ENCODE results near the gene PRKCB.
"Not testable (repeated sequence)": the region's sequence is repeated elsewhere in the genome, so short reads cannot be mapped to it uniquely, and the experiment has no call there.

Gene PRKCB

DNA sequence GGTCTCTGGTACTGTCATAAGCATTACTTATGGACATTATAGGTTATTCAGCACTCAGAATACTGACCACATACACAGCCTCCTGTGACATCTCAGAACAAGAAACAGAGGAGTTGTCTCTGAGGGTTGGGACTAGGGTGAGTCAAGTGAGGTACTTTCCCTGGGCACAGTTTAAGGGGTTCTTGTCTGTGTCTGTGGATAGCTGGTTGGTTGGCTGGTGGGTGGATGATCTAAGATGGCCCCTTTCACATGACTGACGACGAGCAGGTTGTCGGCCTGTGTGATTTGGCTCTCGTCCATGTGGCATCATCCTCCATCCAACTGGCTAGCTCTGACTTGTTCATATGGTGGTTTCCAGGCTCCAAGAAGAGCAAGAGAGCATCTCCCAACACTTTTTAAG is 163.9 kb downstream of the PRKCB start:
- H3K27ac Mint-ChIP-seq: no peak overlapping the region
- peaks cover 10% of the 10 kb centered on the region for H3K36me3 Mint-ChIP-seq
- H3K4me1 Mint-ChIP-seq: peaks cover 25% of the 10 kb centered on the region
- no peak overlapping the region for H3K4me3 Mint-ChIP-seq
- no peaks in the 10 kb centered on the region for H3K27me3 Mint-ChIP-seq
- H3K9me3 Mint-ChIP-seq: no peaks in the 10 kb centered on the region

DNA sequence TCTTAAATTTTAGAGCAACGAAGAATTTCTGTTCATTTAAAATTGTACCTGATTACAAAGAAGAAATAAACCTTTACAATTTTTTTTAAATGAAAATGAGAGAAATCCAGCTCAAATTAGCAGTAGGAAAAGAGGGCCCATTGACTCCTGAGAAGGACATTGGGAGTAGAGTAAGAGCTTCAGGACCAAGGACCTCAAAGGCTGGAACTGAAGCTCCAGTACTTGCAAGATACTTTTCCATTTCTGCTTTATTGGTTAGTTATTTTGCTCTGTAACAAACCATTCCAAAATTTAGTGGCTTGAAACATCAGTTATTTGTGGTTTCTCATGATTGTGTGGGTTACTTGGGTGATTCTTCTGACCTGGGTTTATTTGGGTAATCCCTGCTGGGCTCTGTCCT is 165.9 kb downstream of the PRKCB start:
- no peak overlapping the region for H3K27ac Mint-ChIP-seq
- peaks cover 10% of the 10 kb centered on the region for H3K36me3 Mint-ChIP-seq
- H3K27me3 Mint-ChIP-seq: no peaks in the 10 kb centered on the region
- H3K9me3 Mint-ChIP-seq: no peaks in the 10 kb centered on the region
- H3K4me3 Mint-ChIP-seq: no peak overlapping the region
- peaks cover 40% of the 10 kb centered on the region for H3K4me1 Mint-ChIP-seq

DNA sequence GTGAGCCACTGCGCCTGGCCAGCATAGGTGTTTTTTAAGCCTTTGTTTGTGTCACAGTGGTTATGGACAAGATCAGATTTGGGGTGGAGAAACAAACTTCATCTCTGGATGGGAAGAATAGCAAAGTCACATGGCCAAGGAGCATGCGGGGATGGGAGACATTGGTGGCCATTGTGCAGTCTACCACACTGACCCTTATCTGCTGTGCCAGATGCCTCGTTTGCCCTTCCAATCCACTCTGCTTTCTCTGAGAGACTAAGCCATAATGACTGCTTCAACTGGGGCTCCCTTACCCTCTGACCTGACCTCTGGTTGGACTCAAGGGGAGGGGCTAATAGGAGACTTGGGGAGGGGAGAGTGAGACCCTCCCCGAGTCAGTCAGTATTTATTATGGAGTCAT is 166.8 kb downstream of the PRKCB start:
- H3K27ac Mint-ChIP-seq: no peak overlapping the region

DNA sequence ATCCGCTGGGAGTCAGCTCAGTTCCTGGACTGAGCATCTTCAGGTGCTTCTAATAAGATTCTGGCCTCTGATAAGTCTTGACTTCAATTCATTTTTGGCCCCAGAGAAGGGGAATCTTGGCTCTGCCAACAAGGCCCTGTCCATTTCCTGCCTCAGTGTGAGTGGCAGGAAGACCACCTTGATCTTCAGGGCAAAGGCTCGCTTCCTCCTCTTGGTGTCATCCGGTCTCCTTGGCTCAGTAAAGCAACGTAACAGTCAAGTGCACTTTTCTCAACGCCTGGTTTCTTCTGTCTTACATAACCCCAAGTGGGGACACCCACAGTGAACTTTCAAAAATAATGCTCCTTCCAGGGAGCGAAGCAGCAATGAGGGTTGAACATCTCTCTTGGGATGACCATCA is 169.8 kb downstream of the PRKCB start:
- Mint-ChIP-seq H3K27me3 (no peaks in the 10 kb centered on the region), H3K4me1 (peaks cover 48% of the 10 kb centered on the region), H3K9me3 (no peaks in the 10 kb centered on the region), H3K27ac (peak overlapping the region; percentile 90), H3K4me3 (no peak overlapping the region), H3K36me3 (peaks cover 10% of the 10 kb centered on the region)

More for the DNA sequence above, 166.8 kb downstream of the PRKCB start:
- H3K4me3 Mint-ChIP-seq: no peak overlapping the region
- peaks cover 47% of the 10 kb centered on the region for H3K4me1 Mint-ChIP-seq
- no peaks in the 10 kb centered on the region for H3K27me3 Mint-ChIP-seq
- no peaks in the 10 kb centered on the region for H3K9me3 Mint-ChIP-seq
- peaks cover 10% of the 10 kb centered on the region for H3K36me3 Mint-ChIP-seq

DNA sequence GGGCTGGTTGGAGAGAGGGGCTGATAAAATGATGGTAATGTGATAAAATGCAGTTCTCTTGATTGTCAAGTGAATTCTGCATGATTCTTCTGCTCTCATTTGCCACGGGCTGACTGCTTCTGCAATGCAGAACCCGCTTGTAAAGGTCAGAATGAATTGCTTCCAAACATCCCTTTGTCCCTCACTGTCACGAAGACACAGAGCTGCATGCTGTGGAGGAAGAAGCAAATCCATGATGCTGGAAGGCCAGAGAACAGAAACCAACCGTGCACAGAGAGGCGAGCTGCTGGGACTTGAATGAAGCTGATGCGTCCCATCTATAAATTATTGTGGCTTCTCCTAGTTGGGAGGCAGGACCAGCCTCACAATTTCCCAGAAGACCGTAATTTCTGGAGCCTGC is 171.6 kb downstream of the PRKCB start:
- Mint-ChIP-seq H3K9me3 (no peaks in the 10 kb centered on the region), H3K4me3 (no peak overlapping the region), H3K27me3 (no peaks in the 10 kb centered on the region), H3K4me1 (peaks cover 50% of the 10 kb centered on the region), H3K36me3 (peaks cover 10% of the 10 kb centered on the region), H3K27ac (no peak overlapping the region)

DNA sequence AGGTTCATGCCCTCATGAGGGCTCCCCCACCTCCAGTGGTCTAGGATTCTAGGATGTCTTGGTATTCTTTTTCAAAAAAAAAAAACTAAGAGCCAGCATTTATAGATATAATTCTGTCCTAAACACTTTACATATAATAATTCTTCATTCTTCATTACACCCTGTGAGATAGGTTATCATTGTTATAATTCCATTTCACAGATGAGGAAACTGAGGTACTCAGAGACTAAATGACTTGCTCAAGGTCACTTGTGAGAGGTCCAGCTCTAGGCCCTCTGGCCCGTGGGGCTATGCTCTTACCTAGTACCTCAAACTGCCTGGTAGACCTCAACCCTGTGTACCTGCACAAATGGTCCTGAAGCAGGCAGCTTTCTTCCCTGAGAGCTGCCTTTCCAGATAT is 172.2 kb downstream of the PRKCB start:
- peaks cover 53% of the 10 kb centered on the region for H3K4me1 Mint-ChIP-seq
- no peaks in the 10 kb centered on the region for H3K27me3 Mint-ChIP-seq
- H3K9me3 Mint-ChIP-seq: no peaks in the 10 kb centered on the region
- H3K27ac Mint-ChIP-seq: no peak overlapping the region
- peaks cover 10% of the 10 kb centered on the region for H3K36me3 Mint-ChIP-seq
- no peak overlapping the region for H3K4me3 Mint-ChIP-seq

DNA sequence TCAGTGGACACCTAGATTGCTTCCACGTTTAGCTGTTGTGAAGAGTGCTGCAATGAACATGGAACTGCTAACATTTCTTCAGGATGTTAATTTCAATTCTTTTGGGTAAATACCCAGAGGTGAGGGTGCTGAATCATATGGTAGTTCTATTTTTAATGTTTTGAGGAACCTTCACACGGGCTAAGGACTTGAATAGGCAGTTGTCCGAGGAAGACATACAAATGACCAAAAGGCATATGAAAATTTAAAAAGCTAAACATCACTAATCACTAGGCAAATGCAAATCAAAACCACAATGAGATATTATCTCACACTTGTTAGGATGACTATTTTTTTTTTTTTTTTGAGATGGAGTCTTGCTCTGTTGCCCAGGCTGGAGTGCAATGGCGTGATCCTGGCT is 173.3 kb downstream of the PRKCB start:
- H3K4me3 Mint-ChIP-seq: no peak overlapping the region
- no peaks in the 10 kb centered on the region for H3K9me3 Mint-ChIP-seq
- H3K4me1 Mint-ChIP-seq: peaks cover 53% of the 10 kb centered on the region
- H3K27ac Mint-ChIP-seq: peak overlapping the region; percentile 61
- no peaks in the 10 kb centered on the region for H3K27me3 Mint-ChIP-seq
- H3K36me3 Mint-ChIP-seq: peaks cover 8% of the 10 kb centered on the region

DNA sequence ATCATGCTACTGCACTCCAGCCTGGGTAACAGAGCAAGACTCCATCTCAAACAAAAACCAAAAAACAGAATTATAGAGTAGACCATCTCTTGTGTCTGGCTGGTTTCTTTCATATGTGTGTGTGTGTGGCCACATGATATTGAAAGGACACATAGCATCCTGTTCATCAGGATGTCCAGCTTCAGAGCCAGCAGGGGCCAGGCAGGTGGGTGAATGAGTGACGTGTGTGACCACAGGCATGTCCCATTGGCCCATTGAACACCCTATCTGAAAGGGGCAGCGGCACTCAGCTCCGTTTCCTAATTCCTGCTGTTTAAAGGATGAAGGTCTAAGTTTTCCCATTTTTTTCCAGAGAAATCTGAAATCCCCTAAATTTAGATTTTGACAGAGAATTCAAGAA is 174.2 kb downstream of the PRKCB start:
- Mint-ChIP-seq H3K27ac (no peak overlapping the region), H3K36me3 (peaks cover 8% of the 10 kb centered on the region), H3K9me3 (no peaks in the 10 kb centered on the region), H3K27me3 (no peaks in the 10 kb centered on the region), H3K4me1 (peaks cover 60% of the 10 kb centered on the region), H3K4me3 (no peak overlapping the region)

DNA sequence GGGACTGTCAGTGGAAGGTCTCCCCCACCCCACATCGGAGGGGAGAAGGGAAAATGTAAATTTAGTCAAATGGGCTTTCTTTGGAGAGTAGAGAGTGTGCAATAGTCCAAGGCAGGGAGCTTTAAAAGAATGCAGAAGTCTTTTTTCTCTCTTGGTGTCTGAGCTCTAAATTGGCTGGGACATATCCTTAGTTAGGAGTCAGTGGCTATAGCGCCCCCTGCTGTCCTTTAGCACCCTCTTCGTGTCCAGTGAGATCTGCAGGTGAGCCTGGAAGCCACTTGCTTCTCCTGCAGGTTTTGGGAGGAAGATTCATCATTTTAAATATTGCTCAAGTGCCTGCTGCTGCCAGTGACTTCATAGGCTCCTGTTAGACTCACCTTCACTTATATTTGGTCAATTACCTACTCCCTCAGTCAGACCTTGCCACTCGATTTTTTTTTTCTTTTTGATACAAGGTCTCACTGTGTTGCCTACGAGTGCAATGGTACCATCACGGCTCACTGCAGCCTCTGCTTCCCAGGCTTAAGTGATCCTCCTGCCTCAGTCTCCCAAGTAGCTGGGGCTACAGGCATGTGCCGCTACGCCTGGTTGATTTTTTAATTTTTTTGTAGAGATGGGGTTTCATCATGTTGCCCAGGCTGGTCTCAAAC is 174.8 kb downstream of the PRKCB start:
- Mint-ChIP-seq H3K4me1 (peaks cover 62% of the 10 kb centered on the region), H3K4me3 (no peak overlapping the region), H3K36me3 (peaks cover 8% of the 10 kb centered on the region), H3K9me3 (no peaks in the 10 kb centered on the region), H3K27ac (no peak overlapping the region), H3K27me3 (no peaks in the 10 kb centered on the region)

DNA sequence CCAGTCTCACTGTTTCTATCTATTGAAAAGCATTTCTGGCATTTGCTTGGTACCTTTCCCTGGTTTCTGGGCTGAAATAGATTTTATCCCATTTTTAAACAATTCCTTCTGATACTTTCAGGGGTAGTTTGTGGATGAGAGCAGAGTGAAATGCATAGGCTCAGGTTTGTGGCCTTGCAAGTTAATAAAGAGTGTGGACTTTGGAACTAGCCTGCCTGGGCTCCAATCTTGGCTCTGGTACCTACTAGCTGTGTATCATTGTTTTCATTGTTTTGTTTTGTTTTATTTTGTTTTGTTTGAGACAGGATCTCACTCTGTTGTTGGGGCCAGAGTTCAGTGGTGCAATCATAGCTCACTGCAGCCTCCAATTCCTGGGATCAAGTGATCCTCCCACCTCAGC is 175.5 kb downstream of the PRKCB start:
- H3K4me1 Mint-ChIP-seq: peaks cover 60% of the 10 kb centered on the region

DNA sequence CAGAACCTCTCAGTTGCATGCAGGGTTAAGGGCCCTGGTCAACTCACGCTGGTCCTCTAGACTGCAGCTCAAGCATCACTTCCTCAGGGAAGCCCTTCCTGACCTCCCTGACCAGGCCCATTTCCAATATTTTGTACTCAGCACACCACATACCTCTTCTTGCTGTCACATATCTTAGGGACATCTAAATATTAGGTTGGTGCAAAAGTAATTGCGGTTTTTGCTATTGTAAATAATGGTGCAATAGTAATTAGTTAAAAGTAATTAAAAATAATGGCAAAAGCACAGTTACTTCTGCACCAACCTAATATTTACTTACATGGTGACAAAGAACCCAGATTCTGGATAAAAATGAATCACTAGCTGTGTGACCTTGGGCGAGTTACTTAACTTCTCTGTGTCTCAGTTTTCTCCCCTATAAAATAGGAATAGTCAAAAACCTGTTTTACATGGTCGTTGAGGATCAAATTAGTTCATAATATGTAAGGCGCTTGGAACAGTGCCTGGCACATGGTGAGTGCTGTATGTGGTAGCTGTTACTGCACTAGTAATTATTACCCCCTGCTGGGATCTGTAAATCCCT is 177.4 kb downstream of the PRKCB start:
- peaks cover 62% of the 10 kb centered on the region for H3K4me1 Mint-ChIP-seq
- no peak overlapping the region for H3K4me3 Mint-ChIP-seq
- H3K9me3 Mint-ChIP-seq: no peaks in the 10 kb centered on the region

More for the DNA sequence above, 175.5 kb downstream of the PRKCB start:
- Mint-ChIP-seq H3K36me3 (peaks cover 3% of the 10 kb centered on the region), H3K27me3 (no peaks in the 10 kb centered on the region), H3K27ac (no peak overlapping the region), H3K4me3 (no peak overlapping the region), H3K9me3 (no peaks in the 10 kb centered on the region)

DNA sequence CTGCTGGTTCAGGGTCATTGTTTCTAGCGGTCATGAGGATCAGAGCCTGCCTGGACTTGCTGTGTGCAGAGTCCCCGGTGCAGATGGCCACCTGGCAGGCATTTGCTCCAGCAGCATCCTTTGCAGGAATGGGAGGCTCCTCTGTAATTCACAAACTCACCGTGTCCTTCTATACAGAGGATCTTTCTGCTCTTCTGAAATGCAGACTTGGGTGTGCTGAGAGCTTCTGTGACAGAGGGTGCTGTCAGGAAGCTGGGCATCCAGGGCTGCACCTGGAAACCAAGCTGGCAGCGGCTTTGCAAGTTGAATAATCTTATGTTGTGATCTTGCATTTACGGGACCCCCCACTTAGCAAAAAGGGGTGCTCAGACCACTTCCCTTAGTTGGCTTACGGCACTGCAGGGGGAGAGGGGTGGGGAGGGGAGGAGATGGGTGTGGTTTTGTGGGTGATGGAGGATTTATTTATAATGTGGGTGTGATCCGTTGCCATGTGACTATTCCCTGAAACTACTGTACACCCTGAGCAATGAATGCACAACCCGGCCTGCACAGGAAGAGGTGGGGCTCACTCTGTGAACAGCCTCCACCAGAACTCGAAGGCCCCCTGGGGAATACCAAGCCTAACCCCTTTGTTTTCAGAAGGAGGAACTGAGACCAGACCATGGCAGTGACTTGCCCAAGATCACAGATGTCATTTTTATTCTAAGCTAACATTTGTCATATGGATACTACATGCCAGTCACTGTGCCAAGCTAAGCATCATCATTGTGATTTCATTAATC is 178.3 kb downstream of the PRKCB start:
- H3K4me1 Mint-ChIP-seq: peaks cover 58% of the 10 kb centered on the region
- no peaks in the 10 kb centered on the region for H3K9me3 Mint-ChIP-seq
- no peaks in the 10 kb centered on the region for H3K27me3 Mint-ChIP-seq
- H3K36me3 Mint-ChIP-seq: no peaks in the 10 kb centered on the region
- H3K27ac Mint-ChIP-seq: peak overlapping the region; percentile 85
- peak overlapping the region; percentile 66 for H3K4me3 Mint-ChIP-seq

More for the DNA sequence above, 177.4 kb downstream of the PRKCB start:
- Mint-ChIP-seq H3K27ac (peak overlapping the region; percentile 85), H3K36me3 (no peaks in the 10 kb centered on the region), H3K27me3 (no peaks in the 10 kb centered on the region)

DNA sequence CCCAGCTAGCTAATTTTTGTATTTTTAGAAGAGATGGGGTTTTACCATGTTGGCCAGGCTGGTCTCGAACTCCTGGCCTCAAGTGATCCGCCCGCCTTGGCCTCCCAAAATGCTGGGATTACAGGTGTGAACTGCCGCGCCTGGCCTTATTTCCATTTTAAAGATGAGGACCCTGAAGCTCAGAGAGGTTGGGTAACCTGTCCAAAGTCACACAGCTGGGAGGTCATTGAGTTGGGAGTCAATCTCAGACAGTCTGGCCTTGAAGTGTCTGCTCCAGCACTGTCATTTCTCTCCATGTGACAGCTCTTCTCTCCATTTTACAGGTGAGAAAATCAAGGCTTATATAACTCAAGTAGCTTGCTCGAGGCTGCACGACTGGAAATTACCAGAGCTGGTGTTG is 179.2 kb downstream of the PRKCB start:
- not testable (repeated sequence) for H3K9me3 Mint-ChIP-seq, H3K4me3 Mint-ChIP-seq, H3K36me3 Mint-ChIP-seq, H3K27me3 Mint-ChIP-seq
- peak overlapping the region; percentile 76 for H3K27ac Mint-ChIP-seq
- peaks cover 56% of the 10 kb centered on the region for H3K4me1 Mint-ChIP-seq

DNA sequence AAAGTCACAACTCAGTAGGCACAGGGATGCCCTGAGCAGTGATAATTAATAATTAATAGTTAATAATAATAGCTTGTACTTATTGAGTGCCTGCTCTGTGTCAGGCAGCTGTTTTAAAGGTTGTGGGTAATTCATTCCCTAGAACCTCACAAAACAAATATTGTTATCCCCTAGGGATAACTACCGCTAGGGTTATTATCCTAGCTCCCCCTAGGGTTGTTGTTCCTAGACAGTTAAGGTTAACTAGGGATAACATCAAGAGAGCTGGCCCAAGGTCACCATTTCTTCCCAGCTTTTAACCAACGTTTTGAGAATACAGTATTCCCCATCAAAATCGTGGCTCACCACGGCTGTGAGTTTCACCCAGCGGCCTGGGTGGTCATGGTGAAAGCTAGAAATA is 180.1 kb downstream of the PRKCB start:
- no peak overlapping the region for H3K27ac Mint-ChIP-seq
- no peaks in the 10 kb centered on the region for H3K9me3 Mint-ChIP-seq
- no peaks in the 10 kb centered on the region for H3K36me3 Mint-ChIP-seq
- H3K4me1 Mint-ChIP-seq: peaks cover 53% of the 10 kb centered on the region
- H3K27me3 Mint-ChIP-seq: no peaks in the 10 kb centered on the region
- no peak overlapping the region for H3K4me3 Mint-ChIP-seq

DNA sequence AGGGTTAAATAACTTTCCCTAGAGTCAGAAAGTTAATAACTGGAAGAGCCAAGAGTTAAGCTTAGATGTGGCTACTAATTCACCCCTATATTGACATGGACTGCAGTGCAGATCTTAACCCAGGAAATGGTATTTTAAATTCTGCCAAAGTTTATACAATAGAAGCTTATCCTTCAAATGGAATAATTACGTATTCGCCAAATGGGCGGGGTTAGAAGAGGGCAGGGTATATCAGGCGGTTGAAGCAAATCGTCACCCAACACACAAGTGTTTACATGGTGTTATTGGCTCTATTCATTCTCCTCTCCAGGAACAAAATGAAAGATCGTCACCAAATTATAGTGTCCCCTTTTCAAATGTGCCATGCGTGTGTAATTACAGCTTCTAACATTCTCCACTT is 182.7 kb downstream of the PRKCB start:
- no peaks in the 10 kb centered on the region for H3K27me3 Mint-ChIP-seq
- peaks cover 52% of the 10 kb centered on the region for H3K4me1 Mint-ChIP-seq
- H3K9me3 Mint-ChIP-seq: no peaks in the 10 kb centered on the region
- no peak overlapping the region for H3K27ac Mint-ChIP-seq
- H3K4me3 Mint-ChIP-seq: no peak overlapping the region
- H3K36me3 Mint-ChIP-seq: peaks cover 2% of the 10 kb centered on the region

DNA sequence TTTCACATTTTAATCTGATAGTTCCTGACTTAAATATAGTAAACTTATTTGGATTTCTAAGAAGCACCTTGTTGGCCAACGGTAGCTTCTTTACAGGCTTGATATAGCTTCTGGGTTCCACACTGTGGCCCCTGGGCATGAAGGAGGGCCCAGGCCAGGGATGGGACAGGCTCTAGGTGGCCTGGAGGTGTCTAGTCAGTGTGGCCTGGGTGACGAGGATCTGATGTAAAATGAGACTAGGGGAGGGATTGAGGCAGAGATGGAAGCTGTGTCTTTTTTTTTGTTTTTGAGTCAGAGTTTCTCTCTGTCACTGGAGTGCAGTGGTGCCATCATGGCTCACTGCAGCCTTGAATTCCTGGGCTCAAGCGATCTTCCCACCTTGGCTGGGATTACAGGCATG is 187.0 kb downstream of the PRKCB start:
- Mint-ChIP-seq H3K4me1 (peaks cover 30% of the 10 kb centered on the region), H3K4me3 (no peak overlapping the region), H3K36me3 (peaks cover 2% of the 10 kb centered on the region), H3K9me3 (no peaks in the 10 kb centered on the region), H3K27ac (no peak overlapping the region), H3K27me3 (no peaks in the 10 kb centered on the region)
